OCI-LY7 (cell line): Measurements from ENCODE around the gene RPS19. TPM values are rescaled to one million over a fixed set of nuclear protein-coding genes. Genes with fewer than 3 reads are reported as not detected.

Experiments
- BruUV-seq: library from RNA; stranded (reverse); fragments of 400-500 nt; replicated peaks from 2 replicates; lab custom pipeline; 2021; lab: Mats Ljungman, UMichigan
- CTCF ChIA-PET: fragments of 300-600 bp; sonication (Branson Sonifier 250); formaldehyde crosslinking; loops from one replicate; lab custom pipeline; 2022; ENCODE audit warnings: antibody characterized with exemption; ENCODE audit not compliant: unreplicated experiment; lab: Charles Lee
- POLR2A ChIA-PET: fragments of 300-600 bp; sonication (Branson Sonifier 250); formaldehyde crosslinking; loops from one replicate; lab custom pipeline; 2022; ENCODE audit warnings: antibody characterized with exemption; lab: Charles Lee
- DNase-seq: peaks from one replicate; pipeline ENCODE4 v3.0.0-alpha.2; 2015; ENCODE audit warnings: low spot score
- H2AFZ ChIP-seq: fragments of 200-600 bp; sonication (generic), shearing (Covaris generic); 2 replicates; pipeline ENCODE4 v1.6.1; 2014; ENCODE audit warnings: mild to moderate bottlenecking, antibody characterized with exemption, low read length, moderate library complexity
- H3K27ac ChIP-seq: fragments of 200-600 bp; sonication (generic); 2 replicates; pipeline ENCODE4 v1.5.1; 2014; ENCODE audit warnings: mixed run types, low read depth, mild to moderate bottlenecking, moderate library complexity, low read length, inconsistent platforms; ENCODE audit not compliant: poor library complexity, severe bottlenecking
- H3K36me3 ChIP-seq: fragments of 200-600 bp; sonication (generic); 2 replicates; pipeline ENCODE4 v1.6.1; 2014; ENCODE audit warnings: mild to moderate bottlenecking, antibody characterized with exemption, low read length, moderate library complexity, mixed read lengths; ENCODE audit not compliant: insufficient read depth
- H3K4me1 ChIP-seq: fragments of 200-600 bp; sonication (generic); 2 replicates; pipeline ENCODE4 v1.5.1; 2014; ENCODE audit warnings: mild to moderate bottlenecking, low read length; ENCODE audit not compliant: insufficient read depth, poor library complexity, severe bottlenecking
- H3K4me2 ChIP-seq: fragments of 200-600 bp; sonication (generic); 2 replicates; pipeline ENCODE4 v1.6.1; 2014; ENCODE audit warnings: mild to moderate bottlenecking, low read length
- H3K4me3 ChIP-seq: fragments of 200-600 bp; sonication (generic); 2 replicates; pipeline ENCODE4 v1.5.1; 2014; ENCODE audit warnings: mild to moderate bottlenecking, low read depth, low read length; ENCODE audit not compliant: poor library complexity, severe bottlenecking
- H3K79me2 ChIP-seq: fragments of 200-600 bp; sonication (generic); 2 replicates; pipeline ENCODE4 v1.6.1; 2016; ENCODE audit warnings: low read depth, mild to moderate bottlenecking, low read length, moderate library complexity, mixed read lengths; ENCODE audit not compliant: insufficient read depth
- H3K9me2 ChIP-seq: fragments of 200-600 bp; sonication (generic); 2 replicates; pipeline ENCODE4 v1.6.1; 2016; ENCODE audit warnings: mild to moderate bottlenecking, low read length, mixed read lengths; ENCODE audit not compliant: insufficient read depth
- H3K9me3 ChIP-seq: fragments of 200-600 bp; sonication (generic); 2 replicates; pipeline ENCODE4 v1.6.1; 2014; ENCODE audit warnings: mild to moderate bottlenecking, mixed run types, low read length, mixed read lengths
- H4K20me1 ChIP-seq: fragments of 200-600 bp; sonication (generic); 2 replicates; pipeline ENCODE4 v1.6.1; 2014; ENCODE audit warnings: mild to moderate bottlenecking, antibody characterized with exemption, low read length, moderate library complexity, mixed read lengths; ENCODE audit not compliant: insufficient read depth
- CTCF ChIP-seq: fragments of 200-600 bp; sonication (generic); conservative IDR thresholded peaks from 2 replicates; pipeline ENCODE4 v1.5.1; 2014; ENCODE audit warnings: mild to moderate bottlenecking, antibody characterized with exemption, low read length, moderate library complexity, mixed read lengths
- EZH2phosphoT487 ChIP-seq: fragments of 200-600 bp; sonication (generic); IDR thresholded peaks from 2 replicates; pipeline ENCODE4 v1.6.1; 2018; ENCODE audit warnings: low read depth, borderline replicate concordance, mild to moderate bottlenecking, mixed run types, antibody characterized with exemption, low read length, moderate library complexity, mixed read lengths
- intact Hi-C: fragments of 100-400 bp; cut with micrococcal nuclease; formaldehyde crosslinking; loops from one replicate; pipeline ENCODE4 v1.10.0; 2022; ENCODE audit not compliant: unreplicated experiment
- total RNA-seq, 2 experiments: library from RNA; depleted of rRNA in 1 of 2; stranded (reverse); fragments of >200 nt in 1 of 2; shearing (Covaris generic) in 1 of 2; gene quantifications; 2 replicates each; pipeline ENCODE4 v1.2.3, GENCODE V29; 2014 to 2022

The RPS19 gene
- total RNA-seq, 2 experiments from 2014 or later = 3,803 to 4,414 TPM

DNA sequence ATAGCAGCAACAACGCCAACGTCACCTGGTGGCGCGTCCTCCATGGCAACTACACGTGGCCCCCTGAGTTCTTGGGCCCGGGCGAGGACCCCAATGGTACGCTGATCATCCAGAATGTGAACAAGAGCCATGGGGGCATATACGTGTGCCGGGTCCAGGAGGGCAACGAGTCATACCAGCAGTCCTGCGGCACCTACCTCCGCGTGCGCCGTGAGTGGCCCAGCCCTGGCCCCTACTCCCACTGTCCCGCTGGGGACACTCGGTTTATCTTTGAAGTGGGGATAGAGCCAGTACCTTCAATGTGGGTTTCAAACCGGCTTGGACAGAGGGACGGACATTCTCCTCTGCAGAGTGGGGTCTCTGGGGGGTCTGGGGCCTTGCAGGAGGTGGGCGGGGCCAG is 19.0 kb downstream of the RPS19 start:
- TF ChIP-seq EZH2phosphoT487 (no peak), CTCF (no peak)
- POLR2A ChIA-PET = no interaction called here
- H3K36me3 ChIP-seq = peaks cover 54% of the 10 kb centered on the region
- H3K4me3 ChIP-seq = peak overlapping the region; percentile 93
- CTCF ChIA-PET = no interaction called here
- peak overlapping the region; percentile 99 for H3K4me2 ChIP-seq
- H3K9me2 ChIP-seq = no peaks in the 10 kb centered on the region
- peaks cover 32% of the 10 kb centered on the region for H3K79me2 ChIP-seq
- H4K20me1 ChIP-seq = no peaks in the 10 kb centered on the region
- no peak overlapping the region for H2AFZ ChIP-seq
- H3K27ac ChIP-seq = peak overlapping the region; percentile 100
- no peak for DNase-seq
- peaks cover 61% of the 10 kb centered on the region for H3K4me1 ChIP-seq
- BruUV-seq = no TSS peak
- intact Hi-C loops = no loop called here
- H3K9me3 ChIP-seq = no peaks in the 10 kb centered on the region

- no peak for DNase-seq
- no TSS peak for BruUV-seq
- TF ChIP-seq CTCF = no peak
- no peak for TF ChIP-seq EZH2phosphoT487
- ChIA-PET CTCF (no interaction called here), POLR2A (interaction anchor here (0.6 kb wide), 1 partner anchor 66 kb away, joined by 7 read pairs; no protein-coding TSS in a partner anchor)
- intact Hi-C loops = no loop called here
- Histone ChIP-seq H3K4me2 (peak overlapping the region; percentile 99), H4K20me1 (no peaks in the 10 kb centered on the region), H2AFZ (no peak overlapping the region), H3K4me3 (peak overlapping the region; percentile 93), H3K9me2 (no peaks in the 10 kb centered on the region), H3K4me1 (peaks cover 54% of the 10 kb centered on the region), H3K36me3 (peaks cover 55% of the 10 kb centered on the region), H3K79me2 (peaks cover 37% of the 10 kb centered on the region), H3K27ac (peak overlapping the region; percentile 100), H3K9me3 (no peaks in the 10 kb centered on the region)
Measured at GRCh38 chr19:41879670-41880328, 19.7 kb downstream of the RPS19 start.

DNA sequence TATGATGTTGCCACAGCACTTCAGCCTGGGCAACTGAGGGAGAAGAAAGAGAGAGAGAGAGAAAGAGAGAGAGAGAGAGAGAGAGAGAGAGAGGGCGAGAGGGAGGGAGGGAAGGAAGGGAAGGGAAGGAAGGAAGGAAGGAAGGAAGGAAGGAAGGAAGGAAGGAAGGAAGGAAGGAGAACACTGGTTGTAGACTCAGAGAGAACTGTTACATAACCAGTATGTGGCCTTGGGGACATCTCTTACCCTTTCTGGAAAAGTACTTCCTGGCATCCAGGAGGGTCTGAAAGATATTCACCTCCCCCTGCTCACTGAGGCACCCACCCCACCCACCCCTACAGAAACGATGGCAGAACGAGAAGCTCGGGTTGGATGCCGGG is 20.3 kb downstream of the RPS19 start:
- H3K4me1 ChIP-seq = peaks cover 52% of the 10 kb centered on the region
- ChIA-PET CTCF (no interaction called here), POLR2A (interaction anchor here (0.6 kb wide), 1 partner anchor 66 kb away, joined by 7 read pairs; no protein-coding TSS in a partner anchor)
- peak overlapping the region; percentile 93 for H3K4me3 ChIP-seq
- H3K9me2 ChIP-seq = no peaks in the 10 kb centered on the region
- TF ChIP-seq EZH2phosphoT487 (no peak), CTCF (no peak)
- peaks cover 58% of the 10 kb centered on the region for H3K36me3 ChIP-seq
- peak overlapping the region; percentile 100 for H3K27ac ChIP-seq
- no peak for DNase-seq
- BruUV-seq = no TSS peak
- no peaks in the 10 kb centered on the region for H4K20me1 ChIP-seq
- H3K4me2 ChIP-seq = peak overlapping the region; percentile 99
- no peaks in the 10 kb centered on the region for H3K9me3 ChIP-seq
- no peak overlapping the region for H2AFZ ChIP-seq
- H3K79me2 ChIP-seq = peaks cover 43% of the 10 kb centered on the region
- intact Hi-C loops = no loop called here
